K562 (cell line): ENCODE data around the gene NPC1.

ENCODE experiments used
- HDGF ChIP-seq: fragments of 450-650 bp; IDR thresholded peaks from 2 replicates; pipeline ENCODE4 v1.6.1; 2016
- PCBP1 ChIP-seq: fragments of 200-400 bp; formaldehyde crosslinking; IDR thresholded peaks from 2 replicates; pipeline ENCODE4 v1.6.1; 2018; ENCODE audit warnings: mild to moderate bottlenecking, low read depth, low read length; ENCODE audit not compliant: poor library complexity, severe bottlenecking
- PHF8 ChIP-seq: fragments of 200-600 bp; sonication (generic); IDR thresholded peaks from 2 replicates; pipeline ENCODE4 v1.6.1; 2012; ENCODE audit warnings: mixed run types, mild to moderate bottlenecking, inconsistent platforms, low read length, moderate library complexity, borderline replicate concordance
- RBM34 ChIP-seq: fragments of 200-400 bp; formaldehyde crosslinking; IDR thresholded peaks from 2 replicates; pipeline ENCODE4 v1.6.1; 2018; ENCODE audit warnings: low read length, borderline replicate concordance; ENCODE audit not compliant: insufficient read depth
- SLC30A9 ChIP-seq: fragments of 250-450 bp; sonication (Bioruptor Pico); IDR thresholded peaks from 2 replicates; pipeline ENCODE4 v1.8.0; 2022; ENCODE audit warnings: mild to moderate bottlenecking, moderate library complexity
- SRSF1 ChIP-seq: fragments of 200-400 bp; formaldehyde crosslinking; IDR thresholded peaks from 2 replicates; pipeline ENCODE4 v1.6.1; 2017; ENCODE audit warnings: mild to moderate bottlenecking, low read depth, low read length, moderate library complexity
- STAG1 ChIP-seq: sonication (generic); formaldehyde crosslinking; IDR thresholded peaks from 2 replicates; pipeline ENCODE4 v1.5.0; 2020; ENCODE audit warnings: missing genetic modification reagents, borderline replicate concordance
- TCF7L2 ChIP-seq: fragments of 150-350 bp; IDR thresholded peaks from 2 replicates; pipeline ENCODE4 v1.6.1; 2016; ENCODE audit warnings: low read depth, mild to moderate bottlenecking, low read length, moderate library complexity
- ZNF696 ChIP-seq: fragments of 250-450 bp; sonication (Bioruptor Pico); conservative IDR thresholded peaks from 2 replicates; pipeline ENCODE4 v1.4.0; 2020; ENCODE audit warnings: mild to moderate bottlenecking, moderate library complexity
- ZSCAN29 ChIP-seq: fragments of 450-650 bp; IDR thresholded peaks from 2 replicates; pipeline ENCODE4 v1.6.1; 2017
- TF ChIP-seq, protein P1 (sequence below), 2 experiments: fragments of 450-650 bp; formaldehyde crosslinking in 1 of 2; IDR thresholded peaks; 2 replicates each; pipeline versions ENCODE4 v1.4.0 to v1.6.1; 2014 to 2020; ENCODE audit warnings: mild to moderate bottlenecking in 2 of 2, borderline replicate concordance in 1 of 2, low read depth in 1 of 2

DNA sequence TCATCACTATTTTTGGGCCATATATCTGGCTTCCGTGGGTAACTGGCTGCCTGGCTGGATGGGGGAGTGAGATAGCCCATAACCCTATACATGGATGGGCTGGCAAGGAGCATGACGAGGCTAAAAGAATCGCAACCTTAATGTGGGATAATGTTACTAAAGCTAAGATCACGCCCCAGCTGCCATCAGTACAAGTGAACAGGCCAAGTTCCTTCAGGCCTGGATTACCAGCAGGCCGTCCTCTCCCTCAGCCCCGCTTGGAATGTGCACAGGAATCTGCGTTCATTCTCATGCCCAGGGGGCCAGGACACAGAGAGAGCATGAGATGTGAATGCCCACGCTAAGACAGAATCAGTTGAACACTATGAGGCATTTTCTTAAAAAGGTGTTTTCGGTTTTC lies 48.3 kb downstream of the NPC1 start:
- TF ChIP-seq SRSF1: no peak
- no peak for TF ChIP-seq RBM34
- TF ChIP-seq ZNF696 (CRISPR knock-in tag): no peak
- TF ChIP-seq TCF7L2: no peak
- no peak for TF ChIP-seq ZSCAN29
- no peak for TF ChIP-seq HDGF
- no peak for TF ChIP-seq SLC30A9
- TF ChIP-seq STAG1 (CRISPR knock-in tag): no peak
- TF ChIP-seq PHF8: no peak
- TF ChIP-seq PCBP1: no peak
- TF ChIP-seq, protein P1, sequence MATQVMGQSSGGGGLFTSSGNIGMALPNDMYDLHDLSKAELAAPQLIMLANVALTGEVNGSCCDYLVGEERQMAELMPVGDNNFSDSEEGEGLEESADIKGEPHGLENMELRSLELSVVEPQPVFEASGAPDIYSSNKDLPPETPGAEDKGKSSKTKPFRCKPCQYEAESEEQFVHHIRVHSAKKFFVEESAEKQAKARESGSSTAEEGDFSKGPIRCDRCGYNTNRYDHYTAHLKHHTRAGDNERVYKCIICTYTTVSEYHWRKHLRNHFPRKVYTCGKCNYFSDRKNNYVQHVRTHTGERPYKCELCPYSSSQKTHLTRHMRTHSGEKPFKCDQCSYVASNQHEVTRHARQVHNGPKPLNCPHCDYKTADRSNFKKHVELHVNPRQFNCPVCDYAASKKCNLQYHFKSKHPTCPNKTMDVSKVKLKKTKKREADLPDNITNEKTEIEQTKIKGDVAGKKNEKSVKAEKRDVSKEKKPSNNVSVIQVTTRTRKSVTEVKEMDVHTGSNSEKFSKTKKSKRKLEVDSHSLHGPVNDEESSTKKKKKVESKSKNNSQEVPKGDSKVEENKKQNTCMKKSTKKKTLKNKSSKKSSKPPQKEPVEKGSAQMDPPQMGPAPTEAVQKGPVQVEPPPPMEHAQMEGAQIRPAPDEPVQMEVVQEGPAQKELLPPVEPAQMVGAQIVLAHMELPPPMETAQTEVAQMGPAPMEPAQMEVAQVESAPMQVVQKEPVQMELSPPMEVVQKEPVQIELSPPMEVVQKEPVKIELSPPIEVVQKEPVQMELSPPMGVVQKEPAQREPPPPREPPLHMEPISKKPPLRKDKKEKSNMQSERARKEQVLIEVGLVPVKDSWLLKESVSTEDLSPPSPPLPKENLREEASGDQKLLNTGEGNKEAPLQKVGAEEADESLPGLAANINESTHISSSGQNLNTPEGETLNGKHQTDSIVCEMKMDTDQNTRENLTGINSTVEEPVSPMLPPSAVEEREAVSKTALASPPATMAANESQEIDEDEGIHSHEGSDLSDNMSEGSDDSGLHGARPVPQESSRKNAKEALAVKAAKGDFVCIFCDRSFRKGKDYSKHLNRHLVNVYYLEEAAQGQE (IDR thresholded peaks at IDR 0.05; ENCODE audit: borderline replicate concordance): no peak
- TF ChIP-seq, protein P1 (CRISPR knock-in tag; IDR thresholded peaks at IDR 0.05; ENCODE audit: low read depth): no peak
